ENCODE measurements around the gene RTN4RL2.

GRCh38 chr11:57469268-57469667 lies 8.9 kb downstream of the RTN4RL2 start:
- TF ChIP-seq CTCF (IDR thresholded peaks at IDR 0.05; ENCODE audit: low read length) (no peak), EZH2 (IDR thresholded peaks at IDR 0.05; ENCODE audit: borderline replicate concordance, low read length) (no peak)
